Activated CD8-positive, alpha-beta memory T cell treated with anti-CD3 and anti-CD28 coated beads, Interleukin-2, amount 50 U/mL, for 1 hour (primary cell): ENCODE data around the gene SNTA1.
"Not testable (repeated sequence)": the region's sequence is repeated elsewhere in the genome, so short reads cannot be mapped to it uniquely, and the experiment has no call there.

Experiments used
- DNase-seq: peaks from one replicate; pipeline ENCODE4 v3.0.0-alpha.2; 2020; ENCODE audit errors: extremely low read depth

Gene SNTA1

GRCh38 chr20:33443512-33444239 is at the start of gene SNTA1:
Gene SNTA1, minus strand, starts transcription at chr20:33443763. Its CDS starts 143 bp downstream, at chr20:33443620.
- peak; percentile 54 for DNase-seq

GRCh38 chr20:33490934-33491656 is 47.5 kb upstream of the SNTA1 start:
- DNase-seq: no peak

- no peak for DNase-seq
Observed at GRCh38 chr20:33490023-33490933, 46.7 kb upstream of the SNTA1 start, which contains the start of gene CBFA2T2. Gene CBFA2T2, plus strand, starts transcription at chr20:33490096. Its CDS starts 172 bp downstream, at chr20:33490268.

- peak; percentile 93 for DNase-seq
Observed at GRCh38 chr20:33489495-33490022, 46.0 kb upstream of the SNTA1 start.

- not testable (repeated sequence) for DNase-seq
Observed at GRCh38 chr20:33488661-33489494, 45.3 kb upstream of the SNTA1 start.

DNA sequence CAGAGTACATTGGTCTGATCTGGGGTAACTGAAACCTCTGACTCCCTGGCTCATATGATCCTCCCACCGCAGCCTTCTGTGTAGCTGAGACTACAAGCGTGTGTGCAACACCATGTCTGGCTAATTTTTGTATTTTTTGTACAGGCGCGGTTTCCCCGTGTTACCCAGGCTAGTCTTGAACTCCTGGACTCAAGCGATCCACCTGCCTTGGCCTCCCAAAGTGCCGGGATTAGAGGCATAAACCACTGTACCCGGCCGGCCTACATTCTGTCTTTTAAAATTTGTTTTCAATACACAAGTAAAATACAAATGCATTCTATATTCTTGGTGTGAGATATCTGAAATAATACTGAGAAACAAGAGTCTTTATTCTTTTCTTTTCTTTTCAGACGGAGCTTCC is 44.6 kb upstream of the SNTA1 start:
- no peak for DNase-seq

GRCh38 chr20:33483186-33483585 is 39.6 kb upstream of the SNTA1 start:
- not testable (repeated sequence) for DNase-seq

DNA sequence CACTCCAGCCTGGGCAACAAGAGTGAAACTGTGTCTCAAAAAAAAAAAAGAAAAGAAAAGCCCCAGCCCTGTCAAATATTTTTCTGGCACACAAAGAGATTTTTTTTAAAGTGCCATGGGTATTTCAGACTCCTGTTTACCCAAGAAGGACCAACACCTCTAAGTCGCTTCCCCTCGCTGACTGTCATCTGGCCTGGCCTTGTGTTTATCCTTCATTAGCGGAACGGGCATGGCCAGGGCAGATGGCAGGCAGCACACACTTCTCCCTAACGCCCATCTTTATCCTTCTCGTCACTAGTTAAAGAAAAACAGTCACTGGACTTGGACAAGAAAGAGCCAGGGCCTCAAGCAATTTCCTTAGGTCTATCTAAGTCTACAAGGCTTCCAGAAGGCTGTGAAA is 39.0 kb upstream of the SNTA1 start:
- no peak for DNase-seq

DNA sequence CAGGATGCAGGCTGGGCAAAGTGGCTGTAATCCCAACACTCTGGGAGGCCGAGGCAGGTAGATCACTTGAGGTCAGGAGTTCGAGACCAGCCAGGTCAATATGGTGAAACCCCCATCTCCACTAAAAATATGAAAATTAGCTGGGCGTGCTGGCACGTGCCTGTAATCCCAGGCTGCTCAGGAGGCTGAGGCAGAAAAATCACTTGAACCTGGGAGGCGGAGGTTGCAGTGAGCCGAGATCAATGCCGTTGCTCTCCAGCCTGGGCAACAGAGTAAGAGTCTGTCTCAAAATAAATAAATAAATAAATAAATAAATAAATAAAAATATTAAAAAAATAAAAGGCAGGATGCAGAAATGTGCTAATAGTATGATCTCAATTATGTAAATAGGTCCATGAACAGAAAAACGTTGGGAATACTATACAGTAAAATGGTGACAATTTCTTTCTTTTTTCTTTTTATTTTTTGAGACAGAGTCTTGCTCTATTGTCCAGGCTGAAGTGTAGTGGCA is 37.9 kb upstream of the SNTA1 start:
- DNase-seq: no peak

DNA sequence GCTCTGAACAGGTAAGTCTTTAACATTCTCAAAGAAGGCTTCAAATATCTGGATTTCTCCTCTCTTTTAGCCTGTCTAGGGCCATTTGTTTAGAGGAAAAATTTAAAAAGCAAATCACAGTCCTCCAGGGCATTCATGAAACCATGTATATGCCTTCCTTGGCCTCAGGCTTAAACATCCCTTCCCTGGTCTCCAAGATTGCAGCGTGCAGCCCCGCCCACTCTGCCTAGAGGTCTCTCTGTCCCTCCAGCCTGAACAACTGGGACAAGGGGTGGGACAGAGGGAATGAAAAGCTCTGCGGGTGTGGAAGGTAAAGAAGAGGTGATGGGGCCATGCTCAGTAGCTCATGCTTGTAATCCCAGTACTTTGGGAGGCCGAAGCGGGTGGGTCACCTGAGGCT is 36.5 kb upstream of the SNTA1 start:
- no peak for DNase-seq

DNA sequence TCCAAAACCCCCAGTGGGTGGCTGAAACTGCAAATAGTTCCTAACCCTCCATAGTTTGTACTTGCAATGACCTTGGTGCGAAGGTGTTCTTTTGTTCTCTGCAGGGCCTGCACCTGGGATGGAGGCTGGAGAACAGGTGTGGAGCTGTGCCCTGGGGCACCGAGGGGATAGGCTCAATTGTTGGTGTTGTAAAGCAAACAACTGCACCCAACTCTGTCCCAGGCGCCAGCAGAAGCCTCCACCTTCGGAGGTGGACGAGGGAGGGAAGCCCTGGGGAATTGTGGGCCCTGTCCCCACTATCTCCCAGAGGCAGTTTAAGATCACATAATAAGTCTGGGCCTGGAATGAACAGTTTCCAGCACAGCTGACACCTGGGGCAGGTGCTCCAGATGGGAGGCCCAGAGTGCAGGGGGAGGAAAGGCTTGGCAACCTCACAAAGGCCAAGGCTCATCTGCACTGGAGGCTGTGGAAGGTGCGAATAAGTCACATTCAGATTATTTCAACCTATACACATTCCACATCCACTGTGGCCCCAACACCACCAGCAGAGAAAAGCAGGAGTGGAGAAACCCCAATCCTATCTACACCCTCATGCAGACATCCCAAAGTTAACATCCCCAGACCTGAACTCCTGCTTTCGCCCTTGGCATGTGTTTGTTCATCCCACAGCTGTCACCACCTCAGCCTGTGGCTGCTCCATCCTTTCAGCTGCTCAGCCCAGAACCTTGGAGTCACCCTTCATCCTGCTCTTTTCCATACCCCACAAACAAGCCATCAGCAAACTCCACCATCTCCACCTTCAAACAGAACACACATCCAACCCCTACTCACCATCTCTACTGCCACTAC is 34.0 kb upstream of the SNTA1 start:
- no peak for DNase-seq

GRCh38 chr20:33475381-33476152 is 32.0 kb upstream of the SNTA1 start:
- DNase-seq: no peak

DNA sequence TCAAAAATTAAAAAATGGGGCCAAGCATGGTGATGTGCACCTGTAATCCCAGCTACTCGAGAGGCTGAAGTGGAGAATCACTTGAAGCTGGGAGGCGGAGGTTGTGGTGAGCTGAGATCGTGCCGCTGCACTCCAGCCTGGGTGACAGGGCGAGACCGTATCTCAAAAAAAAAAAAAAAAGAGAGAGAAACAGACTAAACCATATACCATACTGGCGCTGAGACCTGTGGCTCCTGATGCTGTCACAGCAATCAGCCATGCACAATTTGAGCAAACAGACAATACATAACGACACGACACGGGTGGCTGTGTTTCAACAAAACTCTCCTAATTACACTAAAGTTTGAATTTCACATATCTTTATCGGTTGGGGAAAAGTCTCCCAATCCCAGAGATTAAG is 31.4 kb upstream of the SNTA1 start:
- no peak for DNase-seq

- no peak for DNase-seq
Observed at GRCh38 chr20:33474097-33474873, 30.7 kb upstream of the SNTA1 start.

- no peak for DNase-seq
Observed at GRCh38 chr20:33472868-33473435, 29.4 kb upstream of the SNTA1 start.

DNA sequence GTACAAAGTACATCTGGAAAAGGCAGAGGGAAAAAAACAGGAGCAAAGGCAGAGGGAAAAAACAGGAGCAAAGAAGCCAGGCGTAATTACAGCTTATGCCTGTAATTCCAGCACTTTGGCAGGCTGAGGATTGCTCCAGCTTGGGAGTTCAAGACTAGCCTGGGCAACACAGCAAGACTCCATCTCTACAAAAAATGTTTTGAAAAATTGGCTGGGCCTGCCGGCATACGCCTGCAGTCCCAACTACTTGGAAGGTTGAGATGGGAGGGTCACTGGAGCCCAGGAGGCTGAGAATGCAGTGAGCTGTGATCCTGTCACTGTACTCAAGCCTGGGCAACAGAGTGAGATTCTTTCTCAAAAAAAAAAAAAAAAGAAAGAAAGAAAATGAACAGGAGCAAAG is 27.3 kb upstream of the SNTA1 start:
- DNase-seq: no peak

- DNase-seq: no peak
Observed at GRCh38 chr20:33470457-33470856, 26.9 kb upstream of the SNTA1 start.

DNA sequence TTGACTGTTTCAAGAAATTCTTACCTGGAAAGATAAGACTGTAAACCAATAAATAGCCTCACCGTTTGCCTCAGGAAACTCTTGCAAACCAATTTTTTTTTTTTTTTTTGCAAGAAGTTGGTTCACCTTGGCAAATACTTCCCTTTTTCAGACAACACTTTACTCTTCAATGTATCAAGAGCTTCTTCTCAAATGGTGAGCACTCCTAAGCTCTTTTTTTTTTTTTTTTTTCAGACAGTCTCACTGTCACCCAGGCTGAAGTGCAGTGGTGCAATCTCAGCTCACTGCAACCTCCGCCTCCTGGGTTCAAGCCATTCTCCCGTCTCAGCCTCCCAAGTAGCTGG is 22.7 kb upstream of the SNTA1 start:
- DNase-seq: no peak
